HTERT RPE-1 (cell line): ENCODE data around the gene GRAP2.
"Not testable (repeated sequence)": the region's sequence is repeated elsewhere in the genome, so short reads cannot be mapped to it uniquely, and the experiment has no call there.

Experiments
- in situ Hi-C: fragments of 300-500 bp; cut with MboI; formaldehyde crosslinking; loops from 4 replicates; pipeline ENCODE4 v1.14.3; 2020; ENCODE audit warnings: low sequenced_read_pairs

Gene GRAP2

DNA sequence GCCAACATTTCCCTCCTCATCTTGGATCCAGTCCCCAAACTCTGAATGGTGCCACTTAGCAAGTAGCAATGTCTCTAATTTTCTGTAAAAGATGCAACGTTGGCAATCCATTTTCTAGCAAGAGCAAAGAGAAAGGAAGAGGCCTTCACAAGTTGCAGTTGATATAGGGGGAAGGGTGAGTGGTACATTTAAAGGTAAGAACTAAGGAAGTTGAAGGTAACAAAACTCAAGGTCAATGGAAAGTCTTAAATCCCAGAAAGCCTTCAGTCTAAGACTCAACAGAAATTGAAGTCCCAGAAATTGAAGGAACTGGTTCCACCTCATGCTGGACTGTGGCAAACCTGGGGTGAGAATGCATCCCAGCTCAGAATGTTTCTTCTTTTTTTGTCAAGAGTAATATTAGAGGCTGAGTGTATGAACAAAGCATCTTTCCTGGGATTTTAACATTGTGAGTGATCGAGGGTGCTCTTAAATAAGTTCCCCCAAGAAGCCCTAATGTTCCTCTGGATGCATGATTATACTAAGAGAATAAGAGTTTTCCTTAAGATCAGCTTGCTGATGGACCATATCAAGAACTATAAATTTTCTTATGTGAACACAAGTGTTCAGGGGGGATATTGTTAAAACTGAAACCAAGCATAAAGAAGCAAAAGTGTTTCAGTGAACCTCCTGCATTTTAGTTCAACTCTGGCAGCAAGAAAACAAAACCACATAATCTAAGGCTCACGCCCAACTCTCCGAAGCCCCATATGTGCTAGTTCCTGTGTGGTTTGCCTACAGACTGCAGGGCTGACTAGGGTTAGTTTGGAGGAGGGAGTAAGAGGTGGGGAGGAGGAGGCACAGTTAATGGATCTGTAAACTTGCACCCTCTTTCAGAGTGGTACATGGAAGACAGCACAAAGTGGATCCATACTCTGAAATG lies at the start of gene GRAP2:
TSS of gene GRAP2 (plus strand) at position 779 of the 922 bp plus-strand sequence. CDS start 46,023 bp downstream, outside the sequence.
- in situ Hi-C loops: no loop called here

DNA sequence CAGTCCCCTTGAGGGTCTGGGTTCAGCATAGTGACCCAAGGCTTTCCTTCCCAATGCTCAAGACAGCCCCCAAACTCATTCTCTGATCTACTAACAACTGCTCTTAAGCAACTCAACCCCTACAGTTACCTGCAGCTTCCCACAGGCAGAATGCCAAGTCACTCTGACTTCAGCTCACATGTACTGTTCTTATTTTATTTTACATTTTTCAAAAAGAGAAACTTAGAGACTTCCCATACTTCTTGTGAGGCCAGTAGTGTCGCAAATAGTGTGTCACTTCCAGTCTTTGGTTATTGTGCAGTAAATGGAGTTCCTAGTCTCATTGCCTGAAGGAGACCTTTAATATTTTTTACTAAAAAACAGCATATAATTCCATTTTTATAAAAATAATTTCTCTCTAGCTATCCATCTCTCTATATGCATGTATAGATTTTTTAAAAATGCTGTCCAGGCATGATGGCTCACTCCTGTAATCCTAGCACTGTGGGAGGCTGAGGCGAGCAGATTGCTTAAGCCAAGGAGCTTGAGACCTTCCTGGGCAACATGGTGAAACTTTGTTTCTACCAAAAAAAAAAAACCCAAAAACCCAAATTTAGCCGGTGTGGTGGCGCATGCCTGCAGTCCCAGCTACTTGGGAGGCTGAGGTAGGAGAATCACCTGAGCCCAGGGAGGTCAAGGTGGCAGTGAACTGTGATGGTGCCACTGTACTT lies 49.1 kb upstream of the GRAP2 start:
- in situ Hi-C loops: no loop called here

DNA sequence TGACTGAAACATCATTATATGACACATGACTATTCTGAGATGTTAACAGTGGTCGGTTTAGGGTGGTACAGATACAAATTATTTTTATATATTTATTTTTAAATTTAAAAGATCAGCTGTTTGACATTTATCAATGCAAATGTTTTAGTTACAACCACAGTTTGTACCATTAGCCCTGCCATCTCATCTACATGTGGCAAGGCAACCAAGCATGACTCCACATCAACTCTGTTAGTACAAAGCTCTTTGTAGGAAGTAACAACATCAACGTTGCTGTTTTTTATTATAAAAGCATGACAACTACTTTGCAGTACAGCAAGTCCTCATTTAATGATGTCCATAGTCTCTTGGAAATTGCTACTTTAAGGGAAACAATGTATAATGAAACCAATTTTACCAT lies 48.1 kb upstream of the GRAP2 start:
- in situ Hi-C loops: no loop called here

DNA sequence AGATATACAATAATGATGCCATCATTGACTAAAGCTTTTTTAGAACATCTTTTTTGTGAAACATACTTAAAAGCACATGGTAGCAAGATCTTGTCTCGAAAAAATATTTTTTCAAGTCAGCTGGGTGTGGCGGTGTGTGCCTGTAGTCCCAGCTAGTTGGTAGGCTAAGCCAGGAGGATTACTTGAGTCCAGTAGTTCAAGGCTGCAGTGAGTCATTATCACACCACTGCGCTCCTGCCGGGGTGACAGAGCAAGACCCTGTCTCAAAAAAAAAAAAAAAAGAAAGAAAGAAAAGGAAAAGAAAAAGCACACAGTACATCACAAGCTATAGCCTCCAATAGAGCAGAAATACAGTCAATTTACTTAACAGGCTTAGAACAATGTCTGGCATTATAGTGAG lies 44.3 kb upstream of the GRAP2 start:
- in situ Hi-C loops: no loop called here

DNA sequence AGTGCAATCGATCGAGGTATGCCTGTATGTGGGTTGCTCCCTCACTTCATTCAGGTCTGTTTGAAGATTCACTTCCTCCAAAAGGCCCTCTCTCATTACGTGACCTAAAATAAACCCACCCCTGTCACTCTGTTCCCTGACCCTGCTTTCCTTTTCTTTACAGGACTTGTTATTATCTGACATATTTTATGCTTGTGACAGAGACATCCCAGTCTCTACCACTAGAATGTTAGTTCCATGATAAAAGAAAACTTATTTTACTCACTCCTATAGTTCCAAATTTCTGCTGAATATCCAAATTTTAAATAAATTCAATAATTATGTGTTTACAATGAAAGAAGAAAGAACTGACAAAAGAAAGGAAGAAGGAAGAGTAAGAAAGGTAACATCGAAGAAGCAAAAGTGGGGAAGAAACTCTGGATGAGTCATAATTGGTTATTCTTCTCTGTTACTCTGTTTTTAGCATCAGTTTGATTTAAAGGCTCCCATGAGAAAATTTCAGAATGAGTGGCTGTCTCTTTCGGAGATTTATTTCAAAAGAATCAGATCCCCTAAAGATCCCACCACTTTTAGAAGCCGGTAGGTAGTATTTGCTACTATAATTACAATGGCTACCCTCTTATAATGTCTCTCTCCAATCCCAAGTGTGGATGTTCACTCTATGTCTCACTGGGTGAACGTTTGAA lies 40.8 kb upstream of the GRAP2 start:
- in situ Hi-C loops: no loop called here

DNA sequence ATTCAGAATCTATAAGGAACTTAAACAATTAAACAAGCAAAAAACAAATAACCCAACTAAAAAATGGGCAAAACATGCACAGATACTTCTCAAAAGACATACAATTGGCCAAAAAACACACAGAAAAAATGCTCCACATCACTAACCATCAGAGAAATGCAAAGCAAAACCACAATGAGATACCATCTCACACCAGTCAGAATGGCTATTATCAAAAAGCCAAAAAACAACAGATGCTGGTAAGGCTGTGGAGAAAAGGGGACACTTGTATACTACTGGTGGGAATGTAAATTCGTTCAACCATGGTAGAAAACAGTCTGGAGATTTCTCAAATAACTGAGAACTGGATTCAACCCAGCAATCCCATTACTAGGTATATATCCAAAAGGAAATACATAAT lies 32.1 kb upstream of the GRAP2 start:
- in situ Hi-C loops: no loop called here

DNA sequence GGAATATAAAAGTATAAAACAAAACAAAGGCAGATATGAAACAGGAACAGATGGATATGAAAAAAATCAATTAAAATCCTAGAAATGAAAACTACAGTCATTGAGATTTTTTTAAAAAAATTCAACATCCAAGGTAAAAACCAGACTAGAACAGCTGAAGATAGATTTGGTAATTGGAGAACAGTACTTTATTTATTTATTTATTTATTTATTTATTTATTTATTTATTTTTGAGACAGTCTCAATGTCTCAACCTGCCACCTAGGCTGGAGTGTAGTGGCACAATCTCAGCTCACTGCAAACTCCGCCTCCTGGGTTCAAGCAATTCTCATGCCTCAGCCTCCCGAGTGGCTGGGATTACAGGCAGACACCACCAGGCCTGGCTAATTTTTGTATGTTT lies 31.1 kb upstream of the GRAP2 start:
- in situ Hi-C loops: not testable (repeated sequence)

DNA sequence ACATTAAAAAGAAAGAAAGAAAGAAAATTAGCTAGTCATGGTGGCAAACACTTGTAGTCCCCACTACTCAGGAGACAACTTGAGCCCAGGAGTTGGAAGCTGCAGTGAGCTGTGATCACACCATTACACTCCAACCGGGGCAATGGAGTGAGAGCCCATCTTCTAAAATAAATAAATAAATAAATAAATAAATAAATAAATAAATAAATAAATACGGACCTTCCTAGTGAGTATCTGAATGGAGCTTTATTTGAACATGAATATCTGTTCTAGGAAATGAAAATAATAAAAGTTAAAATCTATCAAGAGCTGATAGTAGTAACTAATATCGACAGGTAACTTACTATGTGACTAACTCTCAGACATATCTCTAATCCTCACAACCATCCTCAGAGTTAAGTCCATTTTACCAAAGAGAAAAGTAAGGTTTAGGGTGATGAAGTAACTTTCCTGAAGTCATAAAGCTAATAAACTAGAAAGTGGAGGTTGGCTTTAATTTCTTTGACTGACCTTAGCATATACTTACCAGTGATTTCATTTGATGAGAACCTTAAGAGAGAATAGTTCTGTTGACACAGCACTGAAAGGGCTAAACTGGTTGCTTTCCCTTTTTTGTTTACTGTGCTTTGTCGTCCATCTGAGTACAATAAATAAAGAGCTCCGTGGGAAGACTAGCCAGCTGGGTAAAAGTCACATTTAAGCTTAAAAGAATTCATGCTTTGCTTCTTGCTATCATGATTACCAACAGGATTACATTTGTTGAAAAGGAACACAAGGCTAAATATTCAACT lies 29.7 kb upstream of the GRAP2 start:
- in situ Hi-C loops: no loop called here

DNA sequence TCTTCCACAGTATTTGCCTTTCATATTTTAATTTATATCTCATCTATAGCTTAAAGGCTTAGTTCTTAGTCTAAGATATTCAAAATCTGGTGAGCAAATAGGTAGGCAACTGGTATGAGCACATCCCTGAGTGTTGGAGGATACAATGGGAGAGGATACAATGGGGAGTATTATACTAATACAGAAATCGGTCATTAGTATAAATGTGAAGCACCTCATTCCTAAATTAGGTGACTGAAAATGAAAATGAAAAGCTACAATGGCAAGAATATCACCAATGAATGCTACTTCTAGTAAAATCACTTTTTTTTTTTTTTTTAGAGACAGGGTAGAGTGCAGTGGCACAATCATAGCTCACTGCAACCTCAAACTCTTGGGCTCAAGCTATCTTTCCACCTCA lies 28.3 kb upstream of the GRAP2 start:
- in situ Hi-C loops: no loop called here

DNA sequence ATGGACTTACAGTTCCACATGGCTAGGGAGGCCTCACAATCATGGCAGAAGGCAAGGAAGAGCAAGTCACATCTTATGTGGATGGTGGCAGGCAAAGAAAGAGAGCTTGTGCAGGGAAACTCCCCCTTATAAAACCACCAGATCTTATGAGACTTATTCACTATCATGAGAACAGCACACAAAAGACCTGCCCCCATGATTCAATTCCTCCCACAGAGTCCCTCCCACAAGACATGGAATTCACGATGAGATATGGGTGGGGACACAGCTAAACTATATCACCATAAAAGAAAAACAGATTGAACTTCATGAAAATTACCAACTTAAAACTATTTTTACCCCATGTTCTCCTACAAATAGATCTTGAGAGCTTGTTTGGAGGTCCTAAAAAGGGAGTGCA lies 26.9 kb upstream of the GRAP2 start:
- in situ Hi-C loops: no loop called here

DNA sequence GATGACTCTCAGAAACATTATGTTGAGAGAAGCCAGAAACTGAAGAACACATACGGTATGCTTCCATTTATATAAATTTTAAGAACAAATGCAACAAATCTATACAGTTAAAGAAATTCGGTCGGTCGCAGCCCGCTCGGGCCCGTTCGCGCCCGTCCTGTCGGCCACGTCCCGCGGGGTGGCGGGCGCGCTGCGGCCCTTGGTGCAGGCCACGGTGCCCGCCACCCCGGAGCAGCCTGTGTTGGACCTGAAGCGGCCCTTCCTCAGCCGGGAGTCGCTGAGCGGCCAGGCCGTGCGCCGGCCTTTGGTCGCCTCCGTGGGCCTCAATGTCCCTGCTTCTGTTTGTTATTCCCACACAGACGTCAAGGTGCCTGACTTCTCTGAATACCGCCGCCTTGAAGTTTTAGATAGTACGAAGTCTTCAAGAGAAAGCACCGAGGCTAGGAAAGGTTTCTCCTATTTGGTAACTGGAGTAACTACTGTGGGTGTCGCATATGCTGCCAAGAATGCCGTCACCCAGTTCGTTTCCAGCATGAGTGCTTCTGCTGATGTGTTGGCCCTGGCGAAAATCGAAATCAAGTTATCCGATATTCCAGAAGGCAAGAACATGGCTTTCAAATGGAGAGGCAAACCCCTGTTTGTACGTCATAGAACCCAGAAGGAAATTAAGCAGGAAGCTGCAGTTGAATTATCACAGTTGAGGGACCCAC lies 25.6 kb upstream of the GRAP2 start:
- in situ Hi-C loops: not testable (repeated sequence)

DNA sequence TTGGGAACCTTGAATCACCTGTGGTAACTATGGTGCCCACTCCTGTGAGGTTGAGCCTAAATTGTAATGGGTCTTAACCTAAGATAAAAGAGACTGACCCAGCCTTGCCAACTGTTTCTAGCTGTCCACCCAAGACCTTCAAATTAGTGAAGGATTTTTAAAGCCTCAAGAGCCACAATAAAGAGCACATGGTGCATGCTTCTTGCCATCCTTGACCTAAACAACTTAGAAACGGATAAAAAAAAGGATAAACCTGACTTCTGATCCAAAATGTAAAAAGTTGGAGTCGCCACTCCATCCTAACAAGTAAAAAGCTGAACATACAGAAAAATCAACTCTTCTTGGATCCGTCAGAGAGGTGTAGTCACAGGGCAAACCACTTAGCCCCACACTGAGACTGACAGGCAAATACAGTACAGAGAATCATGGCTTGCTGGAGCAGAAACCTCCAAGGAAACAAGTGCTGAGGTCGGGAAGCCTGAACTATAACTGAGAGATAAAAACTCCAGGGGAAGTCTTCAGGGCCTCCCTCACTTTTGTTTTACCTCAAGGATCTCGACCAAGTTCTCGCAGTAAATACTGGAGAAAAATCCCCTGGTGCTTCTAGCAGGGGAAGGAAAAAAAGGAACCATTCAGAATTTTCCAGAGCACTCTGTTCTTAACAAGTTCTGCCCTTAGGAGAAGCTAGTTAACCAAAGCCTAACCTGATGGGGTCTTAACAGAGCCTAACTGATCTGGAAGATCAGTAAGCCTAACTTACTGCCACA lies 23.6 kb upstream of the GRAP2 start:
- in situ Hi-C loops: no loop called here

DNA sequence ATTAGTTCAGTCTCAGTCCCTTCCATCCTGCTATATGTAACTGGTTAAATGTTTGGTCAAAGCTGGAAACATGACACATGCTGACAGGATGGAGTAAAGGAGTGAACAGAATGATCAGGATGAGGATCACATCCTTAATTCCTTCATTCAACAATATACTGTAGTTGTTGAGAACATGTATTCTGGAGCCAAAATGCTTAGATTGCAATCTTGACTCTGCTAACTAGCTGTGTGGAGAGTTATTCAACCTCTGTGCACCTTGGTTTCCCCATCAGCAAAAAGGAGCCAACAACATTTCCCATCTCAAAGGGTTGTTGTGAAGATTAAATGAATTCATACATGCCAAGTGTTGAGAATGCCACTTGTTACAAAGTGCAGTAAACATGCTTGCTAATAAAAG lies 20.2 kb upstream of the GRAP2 start:
- in situ Hi-C loops: no loop called here

DNA sequence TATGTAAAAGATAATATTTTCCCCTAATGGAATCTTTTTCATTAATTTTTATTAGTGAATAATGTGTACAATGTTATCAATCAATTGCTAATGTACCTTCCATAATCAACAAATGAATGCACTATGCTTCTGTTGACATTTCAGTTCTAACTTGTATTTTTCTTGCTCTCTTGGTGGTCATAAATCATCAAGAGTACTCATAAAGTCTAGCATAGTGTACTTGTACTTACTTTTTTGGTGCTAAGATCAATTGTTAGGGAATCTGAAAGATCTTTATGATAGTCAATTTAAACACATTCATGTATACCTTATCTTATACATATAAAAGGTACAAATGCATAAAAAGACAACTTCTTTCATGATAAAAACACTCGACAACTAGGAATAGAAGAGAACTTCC lies 17.8 kb upstream of the GRAP2 start:
- in situ Hi-C loops: no loop called here

DNA sequence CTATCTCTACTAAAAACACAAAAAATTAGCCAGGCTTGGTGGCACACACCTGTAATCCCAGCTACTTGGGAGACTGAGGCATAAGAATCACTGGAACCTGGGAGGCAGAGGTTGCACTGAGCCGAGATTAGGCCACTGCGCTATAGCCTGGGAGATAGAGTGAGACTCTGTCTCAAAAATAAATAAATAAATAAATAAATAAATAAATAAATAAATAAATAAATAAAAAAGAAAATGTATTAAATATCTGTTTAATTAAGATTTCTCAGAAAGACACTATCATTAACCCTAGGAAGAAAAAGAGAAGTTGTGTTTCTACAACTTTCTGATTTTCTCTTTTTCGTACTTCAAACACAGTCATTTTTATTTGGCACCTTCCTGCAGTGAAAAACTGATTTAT lies 11.0 kb upstream of the GRAP2 start:
- in situ Hi-C loops: not testable (repeated sequence)

DNA sequence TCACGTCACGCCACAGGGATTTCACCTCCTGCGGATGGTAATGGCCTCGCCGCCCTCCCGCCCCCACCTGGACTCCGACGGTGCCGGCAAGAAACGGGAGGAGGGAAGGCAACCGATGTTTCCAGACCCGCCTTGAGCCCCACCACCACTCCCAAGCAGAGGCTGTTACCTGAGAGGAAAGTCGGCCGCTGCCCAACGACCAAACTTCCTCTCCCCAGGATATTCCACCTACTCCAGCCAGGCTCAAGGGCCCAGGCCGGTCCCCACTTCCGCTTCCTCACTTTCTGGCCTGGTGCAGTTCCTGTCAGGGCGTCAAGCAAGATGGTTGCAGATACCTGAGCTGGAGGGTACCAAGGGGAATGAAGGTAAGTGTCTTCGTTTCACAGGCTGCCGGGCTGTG lies 7.4 kb upstream of the GRAP2 start, which contains the start of gene ENTHD1:
TSS of gene ENTHD1 (minus strand) at position 235 of the 400 bp plus-strand sequence. CDS start 6,012 bp downstream, outside the sequence.
- in situ Hi-C loops: no loop called here

DNA sequence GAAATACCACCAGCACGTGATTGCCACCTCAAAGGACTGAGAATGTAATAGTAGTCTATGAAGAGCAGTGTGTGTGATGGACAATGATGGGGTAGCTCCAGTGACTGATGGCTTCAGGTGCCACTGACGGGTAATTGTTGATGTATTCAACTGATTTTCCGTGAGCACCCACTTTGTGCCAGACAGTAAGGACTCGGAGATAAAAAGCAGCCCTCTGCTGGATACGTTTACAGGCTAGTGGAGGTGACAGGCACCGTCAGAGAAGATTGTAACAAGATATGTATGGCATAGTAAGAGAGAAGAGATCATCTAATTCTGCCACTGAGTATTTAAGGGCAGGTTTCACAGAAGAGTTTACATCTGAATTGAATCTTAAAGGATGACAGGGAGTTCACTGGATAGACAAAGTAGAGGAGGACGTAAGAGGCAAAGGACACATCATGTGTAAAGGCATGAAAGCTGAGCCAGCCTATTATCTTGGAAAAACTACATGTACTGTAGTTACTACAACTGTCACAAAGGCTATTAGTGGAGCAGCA lies 6.3 kb upstream of the GRAP2 start:
- in situ Hi-C loops: no loop called here

DNA sequence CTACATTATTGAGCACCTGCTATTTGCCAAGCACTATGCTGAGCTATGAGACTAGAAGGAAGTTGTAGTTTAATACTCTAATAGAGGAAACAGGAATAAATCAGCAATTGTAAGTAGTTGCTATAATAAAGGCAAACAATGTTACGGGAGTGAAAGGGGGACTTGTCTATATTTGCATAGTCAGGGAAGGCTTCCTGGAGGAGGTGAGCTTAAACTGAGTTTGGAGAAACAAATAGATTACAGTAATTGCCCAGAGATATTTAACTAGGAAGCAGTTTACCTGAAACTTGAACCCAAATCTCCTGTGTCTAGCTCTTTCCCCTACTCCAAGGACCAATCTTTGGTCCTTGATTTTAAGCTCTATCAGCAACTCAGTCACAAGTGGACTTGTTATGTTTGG lies 5.2 kb upstream of the GRAP2 start:
- in situ Hi-C loops: no loop called here
